Endothelial cell of umbilical vein (primary cell): ENCODE data around the gene BCAP31. TPM values are rescaled to one million over a fixed set of nuclear protein-coding genes. Genes with fewer than 3 reads are reported as not detected.
A peak's percentile ranks its signal among the peaks of the same experiment; 100 is the strongest.

Experiments used
- BruUV-seq: library from RNA; stranded (reverse); fragments of 400-500 nt; replicated peaks from 2 replicates; lab custom pipeline; 2021; lab: Mats Ljungman, UMichigan
- CTCF ChIA-PET: fragments of 300-600, 350-600 bp; sonication (Branson Sonifier 250); formaldehyde crosslinking; loops from one replicate; lab custom pipeline; 2021; ENCODE audit warnings: antibody characterized with exemption, inconsistent platforms; lab: Charles Lee
- POLR2A ChIA-PET: fragments of 300-600, 350-600 bp; sonication (Branson Sonifier 250); formaldehyde crosslinking; loops from one replicate; lab custom pipeline; 2021; ENCODE audit warnings: antibody characterized with exemption, inconsistent platforms; lab: Charles Lee
- DNase-seq: peaks from one replicate; pipeline ENCODE4 v3.0.0-alpha.2; 2011; ENCODE audit warnings: low read depth, low spot score
- FAIRE-seq: peaks from 2 replicates; lab custom pipeline; 2011; peaks lifted over from hg19 to GRCh38; lab: Jason Lieb, UNC
- H2AFZ ChIP-seq: 2 replicates; pipeline ENCODE4 v1.6.0; 2012; ENCODE audit warnings: low read depth, low read length, control low read depth, inconsistent platforms
- H3K27ac ChIP-seq: 2 replicates; pipeline ENCODE4 v1.5.1; 2011; ENCODE audit warnings: low read depth, mild to moderate bottlenecking, control low read depth, low read length, moderate library complexity; ENCODE audit not compliant: insufficient read depth
- H3K27me3 ChIP-seq, 2 experiments: 2 replicates each; pipeline versions ENCODE4 v1.6.0 to v1.6.1; 2011; ENCODE audit warnings: low read length in 2 of 2, mixed read lengths in 1 of 2; ENCODE audit not compliant: control insufficient read depth in 2 of 2, insufficient read depth in 2 of 2
- H3K36me3 ChIP-seq, 2 experiments: 2 replicates in 1 of 2; 3 replicates in 1 of 2; pipeline ENCODE4 v1.5.1; 2011; ENCODE audit warnings: low read length in 2 of 2, mild to moderate bottlenecking in 1 of 2, moderate library complexity in 1 of 2; ENCODE audit not compliant: control insufficient read depth in 2 of 2, insufficient read depth in 2 of 2; ENCODE audit errors: extremely low read depth in 1 of 2
- H3K4me1 ChIP-seq: 3 replicates; pipeline ENCODE4 v1.5.1; 2011; ENCODE audit warnings: mild to moderate bottlenecking, low read length; ENCODE audit not compliant: control insufficient read depth, insufficient read depth; ENCODE audit errors: extremely low read depth
- H3K4me2 ChIP-seq: 2 replicates; pipeline ENCODE4 v1.6.1; 2011; ENCODE audit warnings: low read length, control low read depth, mixed read lengths; ENCODE audit not compliant: insufficient read depth
- H3K4me3 ChIP-seq, 3 experiments: fragments of 200-600 bp in 1 of 3; sonication (generic), shearing (Covaris generic) in 1 of 3; replicated peaks in 1 of 3; 2 replicates each; pipeline ENCODE4 v1.5.1; 2011 to 2016; ENCODE audit warnings: control low read depth in 3 of 3, low read length in 3 of 3, mild to moderate bottlenecking in 2 of 3, inconsistent platforms in 1 of 3, low read depth in 1 of 3, moderate library complexity in 1 of 3; ENCODE audit not compliant: insufficient read depth in 1 of 3
- H3K79me2 ChIP-seq: 2 replicates; pipeline ENCODE4 v1.6.0; 2012; ENCODE audit warnings: low read length, inconsistent platforms; ENCODE audit not compliant: control insufficient read depth, insufficient read depth
- H3K9ac ChIP-seq: replicated peaks from 2 replicates; pipeline ENCODE3; 2011; ENCODE audit warnings: low read length, control low read depth; ENCODE audit not compliant: insufficient read depth; ENCODE audit errors: extremely low read depth
- H3K9me1 ChIP-seq: replicated peaks from 3 replicates; pipeline ENCODE4 v1.6.0; 2011; ENCODE audit warnings: mild to moderate bottlenecking, low read length; ENCODE audit not compliant: control insufficient read depth, insufficient read depth; ENCODE audit errors: extremely low read depth
- H3K9me3 ChIP-seq: replicated peaks from 2 replicates; pipeline ENCODE4 v1.5.1; 2012; ENCODE audit warnings: low read length, inconsistent platforms; ENCODE audit not compliant: control insufficient read depth, insufficient read depth
- H4K20me1 ChIP-seq: replicated peaks from 2 replicates; pipeline ENCODE3; 2011; ENCODE audit warnings: mild to moderate bottlenecking, low read length; ENCODE audit not compliant: control insufficient read depth, insufficient read depth; ENCODE audit errors: extremely low read depth
- CTCF ChIP-seq, 2 donors: IDR thresholded peaks; 1 replicate in 1 of 2; 2 replicates in 1 of 2; pipeline ENCODE4 v1.5.1; 2011; ENCODE audit warnings: low read length in 2 of 2, mild to moderate bottlenecking in 2 of 2, moderate library complexity in 2 of 2, control low read depth in 1 of 2, inconsistent platforms in 1 of 2, low read depth in 1 of 2; ENCODE audit not compliant: insufficient read depth in 1 of 2; ENCODE audit errors: extremely low read depth in 1 of 2
- FOS ChIP-seq: IDR thresholded peaks from 2 replicates; pipeline ENCODE4 v1.6.1; 2011; ENCODE audit warnings: mild to moderate bottlenecking, low read length, moderate library complexity, borderline replicate concordance; ENCODE audit not compliant: insufficient read depth
- GATA2 ChIP-seq: IDR thresholded peaks from 2 replicates; pipeline ENCODE4 v1.7.0; 2011; ENCODE audit warnings: low read depth, mild to moderate bottlenecking, moderate library complexity, mixed read lengths, low read length; ENCODE audit not compliant: insufficient read length, insufficient read depth
- JUN ChIP-seq: IDR thresholded peaks from 2 replicates; pipeline ENCODE4 v1.6.1; 2011; ENCODE audit warnings: borderline replicate concordance, low read depth; ENCODE audit not compliant: insufficient read length, insufficient read depth
- dilution Hi-C: fragments of 300-500 bp; cut with MboI; formaldehyde crosslinking; loops from one replicate; pipeline ENCODE4 v1.15.0; 2019; ENCODE audit warnings: low sequenced_read_pairs; ENCODE audit not compliant: extremely low pct_ligation_motif_present
- intact Hi-C: fragments of 100-400 bp; cut with micrococcal nuclease; formaldehyde crosslinking; loops from one replicate; pipeline ENCODE4 v1.10.0; 2022
- polyA plus RNA-seq, 4 experiments: library from polyadenylated mRNA; depleted of rRNA in 3 of 4; stranded (reverse) in 3 of 4; unstranded in 1 of 4; fragments of >200 nt; gene quantifications; 2 replicates each; pipeline versions ENCODE4 v1.2.1 to v1.2.3, GENCODE V29; 2011 to 2012; ENCODE audit warnings: missing spikeins in 1 of 4
- total RNA-seq: library from RNA; stranded (reverse); gene quantifications from 2 replicates; pipeline ENCODE4 v1.2.3, GENCODE V29; 2021

Gene BCAP31
- total and polyA plus RNA-seq, 2 donors (not counting 3 experiments of a cell fraction or from before 2014, with no cell fraction given) = 169 to 203 TPM

- no peaks in the 10 kb centered on the region for H3K9me1 ChIP-seq
- H4K20me1 ChIP-seq = no peaks in the 10 kb centered on the region
- H3K79me2 ChIP-seq = no peaks in the 10 kb centered on the region
- DNase-seq (no peak), FAIRE-seq (no peak)
- H3K4me3 ChIP-seq = no peak overlapping the region
- no peaks in the 10 kb centered on the region for H3K9me3 ChIP-seq
- H3K27ac ChIP-seq = no peak overlapping the region
- intact Hi-C loops (loop anchor here (1.0 to 2.0 kb wide), 4 partner anchors 33 to 729 kb away; no protein-coding TSS in a partner anchor), dilution Hi-C loops (no loop called here)
- CTCF ChIA-PET = interaction anchor here (1.0 to 6.8 kb wide), 12 partner anchors 12 to 637 kb away, joined by 3 to 89 read pairs (median 8); no protein-coding TSS in a partner anchor
- no peak overlapping the region for H3K9ac ChIP-seq
- BruUV-seq = no TSS peak
- no peaks in the 10 kb centered on the region for H3K4me1 ChIP-seq
- peak; percentile 70 to 86 for TF ChIP-seq CTCF (IDR thresholded peaks at IDR 0.05; ENCODE audit: extremely low read depth in 1 of 2, insufficient read depth in 1 of 2, low read depth in 1 of 2, low read length in 2 of 2)
- no peak for TF ChIP-seq JUN
- TF ChIP-seq GATA2 = no peak
- TF ChIP-seq FOS = no peak
- POLR2A ChIA-PET = no interaction called here
- peaks cover 7 to 11% of the 10 kb centered on the region in 2 experiments for H3K27me3 ChIP-seq
- no peak overlapping the region for H3K4me2 ChIP-seq
- H3K36me3 ChIP-seq = no peaks in the 10 kb centered on the region
- no peak overlapping the region for H2AFZ ChIP-seq
These were observed 54.9 kb downstream of the BCAP31 start for GRCh38 chrX:153669174-153669890.
